Measurements from ENCODE around the gene PAX7.

The PAX7 gene

DNA sequence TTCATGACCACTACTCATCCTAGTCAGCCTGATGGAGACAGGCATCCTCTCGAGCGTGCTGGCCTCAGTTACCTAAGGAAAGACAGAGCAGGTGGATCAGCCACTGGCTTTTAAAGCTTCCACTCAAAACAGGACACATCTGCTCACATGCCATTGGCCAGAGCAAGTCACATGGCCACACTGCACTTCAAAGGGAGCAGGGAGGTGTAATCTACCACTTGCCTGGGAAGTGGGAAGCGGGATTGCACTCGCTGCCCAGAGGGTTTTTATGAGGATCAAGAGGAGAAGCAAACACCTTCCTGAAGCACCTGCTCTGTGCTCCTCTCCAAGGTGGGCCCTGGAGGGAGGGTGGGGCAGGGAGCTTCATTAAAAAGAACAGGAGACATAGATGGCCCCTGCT is 120.8 kb downstream of the PAX7 start:
- Histone ChIP-seq H3K27me3 (ENCODE audit: insufficient read depth, low read length, poor library complexity) (no peaks in the 10 kb centered on the region), H4K20me1 (ENCODE audit: insufficient read depth, low read length) (no peaks in the 10 kb centered on the region), H3K4me3 (ENCODE audit: low read depth in 1 of 2, low read length in 2 of 2) (no peak overlapping the region), H3K9ac (ENCODE audit: low read depth, low read length) (no peak overlapping the region), H3K36me3 (ENCODE audit: insufficient read depth, low read length) (no peaks in the 10 kb centered on the region), H3K27ac (ENCODE audit: low read length) (no peak overlapping the region), H3K9me3 (ENCODE audit: insufficient read depth, low read length, severe bottlenecking) (peaks cover 4% of the 10 kb centered on the region), H2AFZ (ENCODE audit: low read depth, low read length) (no peak overlapping the region), H3K79me2 (ENCODE audit: insufficient read depth, low read length) (no peaks in the 10 kb centered on the region), H3K4me2 (ENCODE audit: insufficient read depth, low read length) (no peak overlapping the region), H3K4me1 (ENCODE audit: insufficient read depth, low read length) (no peaks in the 10 kb centered on the region)
- no peak for DNase-seq
- TF ChIP-seq, protein P1, sequence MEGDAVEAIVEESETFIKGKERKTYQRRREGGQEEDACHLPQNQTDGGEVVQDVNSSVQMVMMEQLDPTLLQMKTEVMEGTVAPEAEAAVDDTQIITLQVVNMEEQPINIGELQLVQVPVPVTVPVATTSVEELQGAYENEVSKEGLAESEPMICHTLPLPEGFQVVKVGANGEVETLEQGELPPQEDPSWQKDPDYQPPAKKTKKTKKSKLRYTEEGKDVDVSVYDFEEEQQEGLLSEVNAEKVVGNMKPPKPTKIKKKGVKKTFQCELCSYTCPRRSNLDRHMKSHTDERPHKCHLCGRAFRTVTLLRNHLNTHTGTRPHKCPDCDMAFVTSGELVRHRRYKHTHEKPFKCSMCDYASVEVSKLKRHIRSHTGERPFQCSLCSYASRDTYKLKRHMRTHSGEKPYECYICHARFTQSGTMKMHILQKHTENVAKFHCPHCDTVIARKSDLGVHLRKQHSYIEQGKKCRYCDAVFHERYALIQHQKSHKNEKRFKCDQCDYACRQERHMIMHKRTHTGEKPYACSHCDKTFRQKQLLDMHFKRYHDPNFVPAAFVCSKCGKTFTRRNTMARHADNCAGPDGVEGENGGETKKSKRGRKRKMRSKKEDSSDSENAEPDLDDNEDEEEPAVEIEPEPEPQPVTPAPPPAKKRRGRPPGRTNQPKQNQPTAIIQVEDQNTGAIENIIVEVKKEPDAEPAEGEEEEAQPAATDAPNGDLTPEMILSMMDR (IDR thresholded peaks at IDR 0.05; ENCODE audit: borderline replicate concordance, extremely low read depth, low read length, poor library complexity, severe bottlenecking) = no peak
- TF ChIP-seq EZH2 (IDR thresholded peaks at IDR 0.05; ENCODE audit: borderline replicate concordance, low read depth, low read length, severe bottlenecking) = no peak
- ATAC-seq (ENCODE audit: insufficient read depth, low read depth) = no peak

DNA sequence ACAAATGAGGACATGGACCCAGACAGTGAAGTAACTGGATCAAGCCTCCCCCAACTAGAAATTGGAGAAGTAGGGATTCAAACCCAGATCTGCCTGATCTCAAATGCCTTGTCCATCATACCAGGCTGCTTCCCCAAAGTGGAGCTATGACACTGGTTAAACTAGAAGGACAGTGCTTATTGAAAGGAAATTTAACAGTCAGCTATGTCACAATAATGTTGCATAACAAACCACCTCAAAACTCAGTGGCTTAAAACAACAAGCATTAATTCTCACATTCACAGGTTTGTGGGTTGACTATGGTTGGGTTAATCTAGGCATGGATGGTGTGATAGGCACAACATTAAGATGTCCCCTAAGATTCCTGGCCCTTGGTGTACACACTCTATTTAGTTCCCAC is 121.8 kb downstream of the PAX7 start:
- Histone ChIP-seq H3K4me1 (ENCODE audit: insufficient read depth, low read length) (no peaks in the 10 kb centered on the region), H3K9me3 (ENCODE audit: insufficient read depth, low read length, severe bottlenecking) (peaks cover 4% of the 10 kb centered on the region), H3K4me3 (ENCODE audit: low read depth in 1 of 2, low read length in 2 of 2) (no peak overlapping the region), H4K20me1 (ENCODE audit: insufficient read depth, low read length) (no peaks in the 10 kb centered on the region), H3K36me3 (ENCODE audit: insufficient read depth, low read length) (no peaks in the 10 kb centered on the region), H3K4me2 (ENCODE audit: insufficient read depth, low read length) (no peak overlapping the region), H3K27me3 (ENCODE audit: insufficient read depth, low read length, poor library complexity) (no peaks in the 10 kb centered on the region), H3K79me2 (ENCODE audit: insufficient read depth, low read length) (no peaks in the 10 kb centered on the region), H3K9ac (ENCODE audit: low read depth, low read length) (no peak overlapping the region), H3K27ac (ENCODE audit: low read length) (no peak overlapping the region), H2AFZ (ENCODE audit: low read depth, low read length) (no peak overlapping the region)
- DNase-seq (no peak), ATAC-seq (ENCODE audit: insufficient read depth, low read depth) (no peak)
- TF ChIP-seq, protein P1 (IDR thresholded peaks at IDR 0.05; ENCODE audit: borderline replicate concordance, extremely low read depth, low read length, poor library complexity, severe bottlenecking) = no peak
- no peak for TF ChIP-seq EZH2 (IDR thresholded peaks at IDR 0.05; ENCODE audit: borderline replicate concordance, low read depth, low read length, severe bottlenecking)

DNA sequence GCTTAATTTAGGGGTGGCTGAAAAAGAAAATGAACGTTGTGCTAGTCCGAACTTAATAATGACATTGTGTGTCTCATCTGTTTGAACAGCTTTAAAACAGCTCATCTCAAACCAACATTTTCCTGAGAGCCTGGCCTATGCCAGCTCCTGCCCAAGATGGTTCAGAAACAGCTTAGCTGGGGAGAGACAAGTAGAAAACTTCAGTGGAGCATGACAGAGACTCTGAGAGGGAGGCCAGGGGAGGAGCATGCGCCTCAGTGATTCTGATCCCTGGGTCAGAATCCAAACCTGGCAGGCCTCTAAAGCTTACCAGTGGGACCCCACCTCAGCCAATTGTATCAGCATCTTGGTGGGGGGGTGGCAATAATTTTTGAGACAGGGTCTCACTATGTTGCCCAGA is 129.5 kb downstream of the PAX7 start:
- no peak for TF ChIP-seq EZH2 (IDR thresholded peaks at IDR 0.05; ENCODE audit: borderline replicate concordance, low read depth, low read length, severe bottlenecking)
- TF ChIP-seq, protein P1 (IDR thresholded peaks at IDR 0.05; ENCODE audit: borderline replicate concordance, extremely low read depth, low read length, poor library complexity, severe bottlenecking) = no peak
- Histone ChIP-seq H3K36me3 (ENCODE audit: insufficient read depth, low read length) (no peaks in the 10 kb centered on the region), H3K4me3 (ENCODE audit: low read depth in 1 of 2, low read length in 2 of 2) (no peak overlapping the region), H3K27ac (ENCODE audit: low read length) (no peak overlapping the region), H3K9ac (ENCODE audit: low read depth, low read length) (no peak overlapping the region), H3K4me2 (ENCODE audit: insufficient read depth, low read length) (no peak overlapping the region), H4K20me1 (ENCODE audit: insufficient read depth, low read length) (no peaks in the 10 kb centered on the region; the same call in 1 of the 2 replicates), H3K27me3 (ENCODE audit: insufficient read depth, low read length, poor library complexity) (no peaks in the 10 kb centered on the region), H3K4me1 (ENCODE audit: insufficient read depth, low read length) (no peaks in the 10 kb centered on the region), H3K79me2 (ENCODE audit: insufficient read depth, low read length) (no peaks in the 10 kb centered on the region), H3K9me3 (ENCODE audit: insufficient read depth, low read length, severe bottlenecking) (no peaks in the 10 kb centered on the region), H2AFZ (ENCODE audit: low read depth, low read length) (no peak overlapping the region)
- DNase-seq (no peak), ATAC-seq (ENCODE audit: insufficient read depth, low read depth) (no peak)
